HL-60 (cell line): Measurements from ENCODE around the gene XKR7.

Experiments used
- DNase-seq, 2 experiments: peaks; one replicate each; pipeline ENCODE4 v3.0.0-alpha.2; 2010 to 2020; ENCODE audit warnings: low read depth in 1 of 2, low spot score in 1 of 2
- H3K27ac ChIP-seq: fragments of 250-450 bp; sonication (Bioruptor Pico); replicated peaks from 2 replicates; pipeline ENCODE4 v1.5.1; 2020; ENCODE audit warnings: mild to moderate bottlenecking, moderate library complexity
- H3K27me3 ChIP-seq: fragments of 250-450 bp; sonication (Bioruptor Pico); 2 replicates; pipeline ENCODE4 v1.5.1; 2021; ENCODE audit warnings: mild to moderate bottlenecking, moderate library complexity; ENCODE audit not compliant: insufficient read depth, poor library complexity, severe bottlenecking
- H3K4me3 ChIP-seq: replicated peaks from 2 replicates; pipeline ENCODE4 v1.5.1; 2011; ENCODE audit warnings: mild to moderate bottlenecking, control low read depth, low read length; ENCODE audit not compliant: insufficient read depth
- CTCF ChIP-seq: IDR thresholded peaks from one replicate; pipeline ENCODE4 v1.5.1; 2011; ENCODE audit warnings: low read length, control low read depth, inconsistent platforms; ENCODE audit not compliant: insufficient read depth
- GABPA ChIP-seq: IDR thresholded peaks from 2 replicates; pipeline ENCODE4 v1.6.1; 2012; ENCODE audit warnings: low read depth
- POLR2AphosphoS5 ChIP-seq: IDR thresholded peaks from 2 replicates; pipeline ENCODE4 v1.6.1; 2012; ENCODE audit warnings: low read depth
- REST ChIP-seq: IDR thresholded peaks from 2 replicates; pipeline ENCODE4 v1.6.1; 2012; ENCODE audit warnings: low read depth; ENCODE audit not compliant: insufficient replicate concordance
- SPI1 ChIP-seq: IDR thresholded peaks from 2 replicates; pipeline ENCODE4 v1.6.1; 2012; ENCODE audit warnings: low read depth, mild to moderate bottlenecking, borderline replicate concordance

XKR7 gene

GRCh38 chr20:31945319-31945718, 22.6 kb upstream of the XKR7 start:
- Histone ChIP-seq H3K27ac (no peak overlapping the region), H3K4me3 (no peak overlapping the region), H3K27me3 (no peaks in the 10 kb centered on the region)
- TF ChIP-seq SPI1 (no peak), POLR2AphosphoS5 (no peak), REST (no peak), CTCF (no peak), GABPA (no peak)
- no peak for DNase-seq

GRCh38 chr20:31945785-31946184, 22.2 kb upstream of the XKR7 start:
- Histone ChIP-seq H3K27me3 (no peaks in the 10 kb centered on the region), H3K4me3 (no peak overlapping the region), H3K27ac (no peak overlapping the region)
- no peak for DNase-seq
- TF ChIP-seq POLR2AphosphoS5, result no peak
- no peak for TF ChIP-seq REST
- TF ChIP-seq GABPA, result no peak
- TF ChIP-seq SPI1, result no peak
- TF ChIP-seq CTCF, result no peak

GRCh38 chr20:31948008-31948407, 19.9 kb upstream of the XKR7 start:
- DNase-seq, result no peak
- Histone ChIP-seq H3K27ac (no peak overlapping the region), H3K4me3 (no peak overlapping the region), H3K27me3 (no peaks in the 10 kb centered on the region)
- TF ChIP-seq POLR2AphosphoS5 (no peak), GABPA (no peak), REST (no peak), SPI1 (no peak), CTCF (no peak)
